BLaER1 (cell line): ENCODE results near the gene PDE4B.

ENCODE experiments used
- H3K27ac ChIP-seq: shearing (Covaris generic); formaldehyde crosslinking; 2 replicates; pipeline ENCODE4 v1.8.1; 2022
- H3K27me3 ChIP-seq: shearing (Covaris generic); formaldehyde crosslinking; 2 replicates; pipeline ENCODE4 v1.8.1; 2022
- H3K36me3 ChIP-seq: shearing (Covaris generic); formaldehyde crosslinking; 2 replicates; pipeline ENCODE4 v1.8.1; 2022
- H3K4me1 ChIP-seq: shearing (Covaris generic); formaldehyde crosslinking; 2 replicates; pipeline ENCODE4 v1.8.1; 2022
- H3K4me2 ChIP-seq: shearing (Covaris generic); formaldehyde crosslinking; 2 replicates; pipeline ENCODE4 v1.8.1; 2022
- H3K4me3 ChIP-seq: shearing (Covaris generic); formaldehyde crosslinking; 2 replicates; pipeline ENCODE4 v1.8.1; 2022
- H3K9ac ChIP-seq: shearing (Covaris generic); formaldehyde crosslinking; 2 replicates; pipeline ENCODE4 v1.8.1; 2022
- H3K9me3 ChIP-seq: shearing (Covaris generic); formaldehyde crosslinking; 2 replicates; pipeline ENCODE4 v1.8.1; 2022
- H4K20me1 ChIP-seq: shearing (Covaris generic); formaldehyde crosslinking; 2 replicates; pipeline ENCODE4 v1.8.1; 2022
- Cebpa-rat ChIP-seq: shearing (Covaris generic); IDR thresholded peaks from 2 replicates; pipeline ENCODE4 v1.8.1; 2022

PDE4B gene

GRCh38 chr1:65946376-65946775 is 153.7 kb downstream of the PDE4B start:
- no peak for TF ChIP-seq Cebpa-rat
- Histone ChIP-seq H3K4me3 (no peak overlapping the region), H3K27me3 (no peaks in the 10 kb centered on the region), H3K9me3 (no peaks in the 10 kb centered on the region), H3K4me1 (no peaks in the 10 kb centered on the region), H3K36me3 (no peaks in the 10 kb centered on the region), H4K20me1 (no peaks in the 10 kb centered on the region), H3K9ac (no peak overlapping the region), H3K27ac (no peak overlapping the region), H3K4me2 (no peak overlapping the region)

DNA sequence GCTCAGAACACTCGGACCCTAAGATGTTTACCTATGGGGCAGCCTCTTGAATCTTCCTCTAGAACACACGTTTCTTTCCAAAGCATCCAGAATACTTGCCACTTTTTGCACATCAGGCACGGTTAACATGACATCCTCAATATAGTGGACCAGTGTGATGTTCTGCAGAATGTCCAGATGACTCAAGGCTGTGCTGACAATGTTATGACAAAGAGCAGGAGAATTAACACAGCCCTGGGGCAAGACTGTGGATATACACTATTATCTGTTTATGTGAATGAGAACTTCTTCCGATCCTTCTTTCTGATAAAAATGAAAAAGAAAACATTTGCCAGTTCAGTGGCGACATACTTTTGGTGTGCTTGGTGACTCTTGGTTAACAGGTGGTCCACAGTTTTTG is 154.3 kb downstream of the PDE4B start:
- H3K9ac ChIP-seq = no peak overlapping the region
- no peaks in the 10 kb centered on the region for H3K4me1 ChIP-seq
- H3K27ac ChIP-seq = no peak overlapping the region
- no peaks in the 10 kb centered on the region for H3K27me3 ChIP-seq
- no peak overlapping the region for H3K4me2 ChIP-seq
- H3K4me3 ChIP-seq = no peak overlapping the region
- H3K36me3 ChIP-seq = no peaks in the 10 kb centered on the region
- no peaks in the 10 kb centered on the region for H3K9me3 ChIP-seq
- H4K20me1 ChIP-seq = no peaks in the 10 kb centered on the region
- TF ChIP-seq Cebpa-rat = no peak

DNA sequence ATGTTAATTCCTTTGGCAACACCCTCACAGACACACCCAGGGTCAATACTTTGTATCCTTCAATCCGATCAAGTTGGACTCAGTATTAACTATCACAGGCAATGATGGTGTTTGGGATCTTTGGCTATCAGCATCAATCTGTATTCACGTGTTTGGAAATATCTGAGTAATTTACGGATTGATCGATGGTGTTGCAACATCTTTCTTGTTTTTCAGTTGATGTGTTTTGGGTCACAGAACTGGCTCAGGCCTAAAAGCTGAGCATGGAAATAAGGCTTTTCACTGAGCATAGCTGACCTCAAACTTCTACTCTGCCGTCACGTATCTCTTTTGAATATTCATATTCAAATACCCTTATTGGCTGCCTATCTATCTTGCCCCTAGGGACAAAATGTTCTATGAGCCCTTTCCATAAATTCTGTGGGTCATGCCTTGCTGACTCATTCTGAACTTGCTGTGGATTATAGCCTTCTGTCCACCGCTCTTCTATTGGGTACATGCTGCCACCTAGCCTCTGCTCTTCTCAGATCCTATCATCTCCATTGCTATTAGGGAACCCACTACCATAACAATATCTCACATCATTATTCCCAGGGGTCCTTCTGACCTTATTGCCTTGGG is 156.0 kb downstream of the PDE4B start:
- no peak overlapping the region for H3K27ac ChIP-seq
- H3K4me1 ChIP-seq = no peaks in the 10 kb centered on the region

GRCh38 chr1:65949230-65949626 is 156.5 kb downstream of the PDE4B start:
- no peak overlapping the region for H3K4me2 ChIP-seq
- H4K20me1 ChIP-seq = no peaks in the 10 kb centered on the region
- H3K9ac ChIP-seq = no peak overlapping the region
- no peak overlapping the region for H3K4me3 ChIP-seq
- H3K36me3 ChIP-seq = no peaks in the 10 kb centered on the region
- H3K27ac ChIP-seq = no peak overlapping the region
- no peaks in the 10 kb centered on the region for H3K27me3 ChIP-seq
- H3K9me3 ChIP-seq = no peaks in the 10 kb centered on the region
- TF ChIP-seq Cebpa-rat = no peak
- H3K4me1 ChIP-seq = no peaks in the 10 kb centered on the region

More for the DNA sequence above, 156.0 kb downstream of the PDE4B start:
- Histone ChIP-seq H3K9ac (no peak overlapping the region), H3K4me2 (no peak overlapping the region), H3K4me3 (no peak overlapping the region), H3K36me3 (no peaks in the 10 kb centered on the region), H4K20me1 (no peaks in the 10 kb centered on the region), H3K9me3 (no peaks in the 10 kb centered on the region), H3K27me3 (no peaks in the 10 kb centered on the region)
- TF ChIP-seq Cebpa-rat = no peak

DNA sequence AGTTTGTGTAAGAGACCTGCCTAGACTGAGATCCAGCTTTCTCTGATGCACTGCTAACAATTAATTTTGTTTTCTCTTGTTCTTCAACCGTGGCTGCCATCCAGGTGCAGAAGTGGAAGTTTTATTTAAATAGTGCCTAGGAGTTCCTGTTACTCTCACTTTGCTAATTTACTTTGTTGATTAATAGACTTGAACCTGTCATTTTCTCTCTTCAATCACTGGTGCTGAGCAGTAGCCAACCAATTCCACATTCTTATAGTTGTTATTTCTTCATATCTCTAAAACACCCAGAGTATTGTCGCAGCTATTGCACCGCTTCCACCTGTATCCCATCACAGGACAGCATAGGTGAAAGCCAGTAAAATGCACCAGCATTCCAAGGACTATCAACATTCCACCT is 157.2 kb downstream of the PDE4B start:
- H3K4me3 ChIP-seq = no peak overlapping the region
- H3K4me2 ChIP-seq = no peak overlapping the region
- no peak overlapping the region for H3K9ac ChIP-seq
- H3K27me3 ChIP-seq = no peaks in the 10 kb centered on the region
- H3K4me1 ChIP-seq = no peaks in the 10 kb centered on the region
- H3K9me3 ChIP-seq = no peaks in the 10 kb centered on the region
- H4K20me1 ChIP-seq = no peaks in the 10 kb centered on the region
- H3K27ac ChIP-seq = no peak overlapping the region
- H3K36me3 ChIP-seq = no peaks in the 10 kb centered on the region
- TF ChIP-seq Cebpa-rat = no peak

GRCh38 chr1:65952696-65953095 is 160.0 kb downstream of the PDE4B start:
- Histone ChIP-seq H3K27ac (no peak overlapping the region), H3K36me3 (no peaks in the 10 kb centered on the region), H3K4me2 (no peak overlapping the region), H3K4me3 (no peak overlapping the region), H3K4me1 (no peaks in the 10 kb centered on the region), H3K27me3 (no peaks in the 10 kb centered on the region), H3K9me3 (no peaks in the 10 kb centered on the region), H4K20me1 (no peaks in the 10 kb centered on the region), H3K9ac (no peak overlapping the region)
- TF ChIP-seq Cebpa-rat = no peak

GRCh38 chr1:65953170-65953569 is 160.5 kb downstream of the PDE4B start:
- H4K20me1 ChIP-seq = no peaks in the 10 kb centered on the region
- no peaks in the 10 kb centered on the region for H3K36me3 ChIP-seq
- no peak overlapping the region for H3K4me3 ChIP-seq
- H3K4me1 ChIP-seq = no peaks in the 10 kb centered on the region
- no peak for TF ChIP-seq Cebpa-rat
- no peak overlapping the region for H3K9ac ChIP-seq
- H3K27ac ChIP-seq = no peak overlapping the region
- H3K27me3 ChIP-seq = no peaks in the 10 kb centered on the region
- H3K9me3 ChIP-seq = no peaks in the 10 kb centered on the region
- H3K4me2 ChIP-seq = no peak overlapping the region

DNA sequence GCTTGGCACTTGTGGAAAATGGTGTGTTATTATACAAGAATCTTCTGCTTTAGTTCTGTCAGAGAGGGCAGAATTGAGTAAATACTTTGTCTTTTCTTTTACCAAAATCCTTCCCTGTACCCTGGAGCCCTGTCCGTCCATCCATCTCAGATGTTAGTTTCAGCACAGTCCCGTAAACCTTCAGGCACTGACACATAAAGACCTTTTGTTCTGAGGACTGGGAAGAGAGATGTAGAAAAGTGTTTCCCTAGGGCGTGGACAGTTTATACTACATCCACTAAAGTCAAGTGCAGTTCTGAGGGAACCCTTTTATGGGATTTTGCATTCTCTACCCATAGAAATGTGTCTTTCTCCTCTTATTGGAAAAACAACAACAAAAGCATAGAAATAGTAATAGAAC is 162.4 kb downstream of the PDE4B start:
- Histone ChIP-seq H3K4me2 (no peak overlapping the region), H3K4me1 (no peaks in the 10 kb centered on the region), H3K9ac (no peak overlapping the region), H3K9me3 (no peaks in the 10 kb centered on the region), H3K4me3 (no peak overlapping the region), H3K27ac (no peak overlapping the region), H4K20me1 (no peaks in the 10 kb centered on the region), H3K36me3 (no peaks in the 10 kb centered on the region), H3K27me3 (no peaks in the 10 kb centered on the region)
- TF ChIP-seq Cebpa-rat = no peak

DNA sequence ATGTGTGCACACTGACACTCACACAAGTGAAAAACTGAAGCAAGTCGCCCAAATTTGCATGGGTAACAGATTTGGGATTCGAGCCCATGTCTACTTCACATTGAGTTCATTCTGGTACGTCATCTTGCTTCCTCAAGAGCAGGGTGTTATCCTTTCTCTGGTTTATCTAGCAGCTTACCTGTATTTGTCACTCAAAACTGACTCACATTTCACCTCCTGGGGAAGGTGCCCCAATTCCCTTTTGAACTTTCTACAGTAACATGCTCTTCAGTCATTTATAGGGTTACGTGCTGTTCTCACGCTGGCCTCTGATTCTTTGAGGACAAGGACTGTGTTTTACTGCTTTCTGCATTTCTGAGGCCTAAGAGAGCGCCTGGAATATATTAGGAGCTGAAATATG is 162.8 kb downstream of the PDE4B start:
- no peaks in the 10 kb centered on the region for H4K20me1 ChIP-seq
- no peaks in the 10 kb centered on the region for H3K36me3 ChIP-seq
- no peaks in the 10 kb centered on the region for H3K4me1 ChIP-seq
- H3K9ac ChIP-seq = no peak overlapping the region
- no peaks in the 10 kb centered on the region for H3K9me3 ChIP-seq
- H3K4me2 ChIP-seq = no peak overlapping the region
- no peak for TF ChIP-seq Cebpa-rat
- no peak overlapping the region for H3K4me3 ChIP-seq
- no peak overlapping the region for H3K27ac ChIP-seq
- no peaks in the 10 kb centered on the region for H3K27me3 ChIP-seq

DNA sequence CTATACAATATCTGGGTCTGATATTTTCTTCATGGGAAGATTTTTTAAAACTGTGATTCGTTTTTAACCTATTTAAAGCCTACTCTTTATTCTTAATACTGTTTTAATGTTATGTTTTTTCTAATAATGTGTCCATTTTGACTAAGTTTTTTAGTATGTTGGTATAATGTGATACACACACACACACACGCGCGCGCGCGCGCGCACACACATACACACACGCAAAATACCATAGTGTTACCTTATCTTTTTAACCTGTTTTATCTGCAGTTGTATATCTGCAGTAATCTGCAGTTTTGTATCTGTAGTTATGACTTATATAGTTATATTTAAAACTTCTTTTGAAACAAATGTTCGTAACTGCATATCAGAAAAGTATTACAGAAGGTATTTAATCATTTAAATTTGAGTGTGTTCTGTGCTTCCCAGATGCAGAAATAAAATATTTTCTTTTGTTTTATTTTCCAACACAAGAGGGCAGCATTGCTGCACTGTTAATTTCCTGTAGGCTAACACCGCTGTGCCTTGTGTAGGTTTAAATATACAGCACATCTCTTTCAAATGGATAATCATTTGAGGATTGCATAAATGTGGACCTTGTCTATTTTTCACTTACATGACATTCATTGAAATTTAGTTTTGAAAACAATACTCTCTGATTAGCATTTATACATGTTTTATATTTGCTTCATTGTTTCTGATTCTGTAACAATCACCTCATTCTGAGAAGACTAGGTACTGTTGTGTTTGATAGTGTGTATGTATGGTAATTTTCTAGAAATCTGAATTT is 166.1 kb downstream of the PDE4B start:
- no peak overlapping the region for H3K4me2 ChIP-seq

More for the DNA sequence above, 166.1 kb downstream of the PDE4B start:
- H3K36me3 ChIP-seq = no peaks in the 10 kb centered on the region
- H3K9me3 ChIP-seq = no peaks in the 10 kb centered on the region
- H4K20me1 ChIP-seq = no peaks in the 10 kb centered on the region
- H3K9ac ChIP-seq = no peak overlapping the region
- no peaks in the 10 kb centered on the region for H3K27me3 ChIP-seq
- no peaks in the 10 kb centered on the region for H3K4me1 ChIP-seq
- no peak overlapping the region for H3K27ac ChIP-seq
- H3K4me3 ChIP-seq = no peak overlapping the region
- no peak for TF ChIP-seq Cebpa-rat
